Fibroblast of lung (primary cell): Measurements from ENCODE around the gene SCAPER. TPM values are rescaled to one million over a fixed set of nuclear protein-coding genes. Genes with fewer than 3 reads are reported as not detected.

ENCODE experiments used
- DNase-seq, 2 donors: peaks; one replicate each; pipeline versions ENCODE4 v3.0.0 to v3.0.0-alpha.2; 2010; ENCODE audit warnings: low read depth in 2 of 2
- H2AFZ ChIP-seq: 2 replicates; pipeline ENCODE4 v1.5.1; 2012; ENCODE audit warnings: low read length, control low read depth, inconsistent platforms
- H3K27ac ChIP-seq: 2 replicates; pipeline ENCODE4 v1.5.1; 2011; ENCODE audit warnings: low read length, control low read depth; ENCODE audit not compliant: insufficient read depth
- H3K27me3 ChIP-seq: 2 replicates; pipeline ENCODE4 v1.5.1; 2011; ENCODE audit warnings: mild to moderate bottlenecking, low read length; ENCODE audit not compliant: control insufficient read depth, insufficient read depth
- H3K36me3 ChIP-seq: 2 replicates; pipeline ENCODE4 v1.5.1; 2011; ENCODE audit warnings: low read length; ENCODE audit not compliant: control insufficient read depth, insufficient read depth
- H3K4me1 ChIP-seq: 2 replicates; pipeline ENCODE4 v1.5.1; 2011; ENCODE audit warnings: low read length; ENCODE audit not compliant: control insufficient read depth, insufficient read depth; ENCODE audit errors: extremely low read depth
- H3K4me2 ChIP-seq: 2 replicates; pipeline ENCODE4 v1.5.1; 2011; ENCODE audit warnings: low read length, control low read depth; ENCODE audit not compliant: insufficient read depth; ENCODE audit errors: extremely low read depth
- H3K4me3 ChIP-seq, 4 experiments: fragments of 200-600 bp in 1 of 4; sonication (generic) in 1 of 4; replicated peaks in 1 of 4; 2 replicates each; pipeline ENCODE4 v1.5.1; 2011 to 2016; ENCODE audit warnings: low read length in 4 of 4, low read depth in 3 of 4, mild to moderate bottlenecking in 3 of 4, control low read depth in 2 of 4, inconsistent platforms in 1 of 4, mixed read lengths in 1 of 4; ENCODE audit not compliant: insufficient read depth in 1 of 4; ENCODE audit errors: control extremely low read depth in 1 of 4
- H3K79me2 ChIP-seq: 2 replicates; pipeline ENCODE4 v1.5.1; 2012; ENCODE audit warnings: mild to moderate bottlenecking, low read length, inconsistent platforms; ENCODE audit not compliant: control insufficient read depth, insufficient read depth
- H3K9ac ChIP-seq: 2 replicates; pipeline ENCODE4 v1.5.1; 2011; ENCODE audit warnings: mild to moderate bottlenecking, low read length, control low read depth; ENCODE audit not compliant: insufficient read depth
- H3K9me3 ChIP-seq: 2 replicates; pipeline ENCODE4 v1.5.1; 2012; ENCODE audit warnings: low read depth, low read length; ENCODE audit not compliant: control insufficient read depth, insufficient read depth
- H4K20me1 ChIP-seq: 2 replicates; pipeline ENCODE4 v1.5.1; 2011; ENCODE audit warnings: low read length; ENCODE audit not compliant: control insufficient read depth, insufficient read depth; ENCODE audit errors: extremely low read depth
- EZH2 ChIP-seq: IDR thresholded peaks from 2 replicates; pipeline ENCODE4 v1.5.1; 2012; ENCODE audit warnings: low read length, control low read depth, mild to moderate bottlenecking; ENCODE audit errors: missing control alignments
- polyA plus RNA-seq, 2 donors: library from polyadenylated mRNA; depleted of rRNA in 1 of 2; stranded (reverse) in 1 of 2; unstranded in 1 of 2; fragments of >200 nt; gene quantifications; 2 replicates each; pipeline ENCODE4 v1.2.1, GENCODE V29; 2011 to 2012; ENCODE audit warnings: missing spikeins in 1 of 2
- total RNA-seq: library from RNA; depleted of rRNA; stranded (reverse); fragments of >200 nt; gene quantifications from 2 replicates; pipeline ENCODE4 v1.2.1, GENCODE V29; 2014
- TF ChIP-seq, protein P1 (sequence below), 2 donors: IDR thresholded peaks in 1 of 2; conservative IDR thresholded peaks in 1 of 2; 1 replicate in 1 of 2; 2 replicates in 1 of 2; pipeline ENCODE4 v1.5.1; 2011 to 2012; ENCODE audit warnings: low read length in 2 of 2, control low read depth in 1 of 2, inconsistent platforms in 1 of 2, low read depth in 1 of 2, mild to moderate bottlenecking in 1 of 2

The SCAPER gene
- total and polyA plus RNA-seq, 2 donors (not counting 1 experiment from before 2014, with no cell fraction given), result 2.3 to 9.1 TPM

DNA sequence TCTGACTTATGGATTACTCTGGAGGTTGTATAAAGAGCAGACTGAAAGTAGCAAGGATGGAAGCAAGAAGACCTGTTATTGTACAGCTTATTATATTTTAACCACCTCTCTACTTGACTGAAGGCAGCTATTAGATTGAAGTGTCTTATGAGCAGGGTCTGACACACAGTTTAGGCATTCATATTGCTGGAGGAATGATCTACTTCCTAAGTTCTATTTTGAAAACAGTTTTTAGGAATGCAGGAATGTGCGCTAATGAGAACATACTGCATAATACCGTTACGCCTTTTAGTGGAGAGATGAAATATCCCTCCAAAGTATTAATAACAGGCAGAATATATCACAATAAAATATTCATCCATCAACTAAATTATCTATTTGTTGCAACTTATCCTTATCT, 375.2 kb downstream of the SCAPER start:
- Histone ChIP-seq H4K20me1 (no peaks in the 10 kb centered on the region), H3K9ac (no peak overlapping the region), H3K4me1 (peaks cover 3% of the 10 kb centered on the region), H3K79me2 (no peaks in the 10 kb centered on the region), H3K27ac (no peak overlapping the region), H3K4me2 (no peak overlapping the region), H3K36me3 (no peaks in the 10 kb centered on the region), H3K27me3 (no peaks in the 10 kb centered on the region), H2AFZ (no peak overlapping the region), H3K9me3 (no peaks in the 10 kb centered on the region), H3K4me3 (no peak overlapping the region)
- TF ChIP-seq, protein P1, sequence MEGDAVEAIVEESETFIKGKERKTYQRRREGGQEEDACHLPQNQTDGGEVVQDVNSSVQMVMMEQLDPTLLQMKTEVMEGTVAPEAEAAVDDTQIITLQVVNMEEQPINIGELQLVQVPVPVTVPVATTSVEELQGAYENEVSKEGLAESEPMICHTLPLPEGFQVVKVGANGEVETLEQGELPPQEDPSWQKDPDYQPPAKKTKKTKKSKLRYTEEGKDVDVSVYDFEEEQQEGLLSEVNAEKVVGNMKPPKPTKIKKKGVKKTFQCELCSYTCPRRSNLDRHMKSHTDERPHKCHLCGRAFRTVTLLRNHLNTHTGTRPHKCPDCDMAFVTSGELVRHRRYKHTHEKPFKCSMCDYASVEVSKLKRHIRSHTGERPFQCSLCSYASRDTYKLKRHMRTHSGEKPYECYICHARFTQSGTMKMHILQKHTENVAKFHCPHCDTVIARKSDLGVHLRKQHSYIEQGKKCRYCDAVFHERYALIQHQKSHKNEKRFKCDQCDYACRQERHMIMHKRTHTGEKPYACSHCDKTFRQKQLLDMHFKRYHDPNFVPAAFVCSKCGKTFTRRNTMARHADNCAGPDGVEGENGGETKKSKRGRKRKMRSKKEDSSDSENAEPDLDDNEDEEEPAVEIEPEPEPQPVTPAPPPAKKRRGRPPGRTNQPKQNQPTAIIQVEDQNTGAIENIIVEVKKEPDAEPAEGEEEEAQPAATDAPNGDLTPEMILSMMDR (conservative IDR thresholded peaks at IDR 0.05 in 1 of 2, IDR thresholded peaks at IDR 0.05 in 1 of 2; ENCODE audit: low read depth in 1 of 2, low read length in 2 of 2), result no peak
- TF ChIP-seq EZH2, result no peak
- peak in 1 of 2 donors; percentile 42 for DNase-seq

DNA sequence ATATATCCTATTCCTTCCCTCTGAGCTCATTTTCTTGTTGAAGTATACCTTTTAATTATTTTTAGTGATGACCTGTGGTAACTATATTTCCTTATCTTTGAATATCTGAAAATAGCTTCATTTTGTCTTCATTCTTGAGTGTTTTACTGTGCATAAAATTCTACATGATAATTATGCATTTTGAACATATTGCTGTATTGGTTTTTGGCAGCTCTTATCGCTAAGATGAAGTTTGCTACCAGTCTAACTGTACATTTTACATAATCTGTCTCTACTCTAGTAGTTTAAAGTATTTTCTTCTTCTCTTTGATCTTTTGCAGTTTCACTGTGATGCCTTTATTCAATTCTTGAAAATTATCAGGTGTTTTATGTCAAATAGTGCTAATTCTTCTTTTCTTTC, 379.0 kb downstream of the SCAPER start:
- Histone ChIP-seq H3K27me3 (no peaks in the 10 kb centered on the region), H3K9me3 (no peaks in the 10 kb centered on the region), H3K27ac (no peak overlapping the region), H3K4me1 (no peaks in the 10 kb centered on the region), H3K9ac (no peak overlapping the region), H3K4me2 (no peak overlapping the region), H4K20me1 (no peaks in the 10 kb centered on the region), H3K4me3 (no peak overlapping the region), H2AFZ (no peak overlapping the region), H3K79me2 (no peaks in the 10 kb centered on the region), H3K36me3 (no peaks in the 10 kb centered on the region)
- no peak for DNase-seq
- TF ChIP-seq, protein P1 (conservative IDR thresholded peaks at IDR 0.05 in 1 of 2, IDR thresholded peaks at IDR 0.05 in 1 of 2; ENCODE audit: low read depth in 1 of 2, low read length in 2 of 2), result no peak
- no peak for TF ChIP-seq EZH2

DNA sequence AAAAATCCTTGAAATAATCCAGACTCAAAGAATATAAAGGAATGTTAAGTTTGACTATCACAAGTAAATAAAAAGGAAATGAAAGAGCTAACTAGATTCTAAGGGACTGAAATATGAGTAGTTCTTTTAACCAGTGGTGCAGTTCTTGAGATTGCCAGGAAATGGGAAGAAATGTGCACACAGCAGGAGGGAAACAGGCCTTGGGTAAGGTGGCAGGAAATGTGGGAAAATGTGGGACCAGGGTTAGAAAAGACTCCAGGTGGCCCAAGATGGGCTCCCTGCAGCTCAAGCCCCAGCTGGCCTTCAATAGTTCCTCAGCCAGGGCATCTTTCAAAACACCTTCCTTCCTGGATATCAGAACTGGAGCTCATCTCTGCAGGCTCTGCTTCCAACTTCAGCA, 387.2 kb downstream of the SCAPER start:
- Histone ChIP-seq H3K4me1 (no peaks in the 10 kb centered on the region), H3K36me3 (no peaks in the 10 kb centered on the region), H3K4me2 (no peak overlapping the region), H3K4me3 (no peak overlapping the region), H3K27ac (no peak overlapping the region), H3K9me3 (no peaks in the 10 kb centered on the region), H3K79me2 (no peaks in the 10 kb centered on the region), H3K27me3 (no peaks in the 10 kb centered on the region), H4K20me1 (no peaks in the 10 kb centered on the region), H2AFZ (no peak overlapping the region), H3K9ac (no peak overlapping the region)
- no peak for TF ChIP-seq EZH2
- TF ChIP-seq, protein P1 (conservative IDR thresholded peaks at IDR 0.05 in 1 of 2, IDR thresholded peaks at IDR 0.05 in 1 of 2; ENCODE audit: low read depth in 1 of 2, low read length in 2 of 2), result no peak
- DNase-seq, result no peak
